Measurements from ENCODE around the gene POLR1H. TPM values are rescaled to one million over a fixed set of nuclear protein-coding genes. Genes with fewer than 3 reads are reported as not detected.

POLR1H gene
- total and polyA plus RNA-seq, 4 donors: 18.0 to 35.2 (median 19.7) TPM

GRCh38 chr6:30102414-30102969 lies 41.4 kb downstream of the POLR1H start:
- no CpG with 5 or more reads among the region's 15 CpGs for WGBS (ENCODE audit: insufficient coverage)
- Histone ChIP-seq H3K36me3 (ENCODE audit: control insufficient read depth, insufficient read depth, low read length) (no peaks in the 10 kb centered on the region), H3K27me3 (ENCODE audit: control insufficient read depth, insufficient read depth, low read length) (peaks cover 90% of the 10 kb centered on the region), H3K4me3 (ENCODE audit: low read depth, low read length) (peak overlapping the region; percentile 19), H3K4me1 (ENCODE audit: control insufficient read depth, insufficient read depth, low read length) (peaks cover 30% of the 10 kb centered on the region), H3K27ac (ENCODE audit: low read depth, low read length) (no peak overlapping the region), H3K9me3 (ENCODE audit: control insufficient read depth, insufficient read depth, low read length) (no peaks in the 10 kb centered on the region)
- DNase-seq (ENCODE audit: low read depth in 4 of 6, low spot score in 6 of 6): no peak

GRCh38 chr6:30102970-30103871 lies 42.2 kb downstream of the POLR1H start:
- peak in 5 of 6 donors; percentile 57 to 93 (median 77) for DNase-seq (ENCODE audit: low read depth in 4 of 6, low spot score in 6 of 6)
- H3K36me3 ChIP-seq (ENCODE audit: control insufficient read depth, insufficient read depth, low read length): no peaks in the 10 kb centered on the region
- H3K4me1 ChIP-seq (ENCODE audit: control insufficient read depth, insufficient read depth, low read length): peaks cover 30% of the 10 kb centered on the region
- H3K4me3 ChIP-seq (ENCODE audit: low read depth, low read length): peak overlapping the region; percentile 28
- H3K27ac ChIP-seq (ENCODE audit: low read depth, low read length): no peak overlapping the region
- no peaks in the 10 kb centered on the region for H3K9me3 ChIP-seq (ENCODE audit: control insufficient read depth, insufficient read depth, low read length)
- 6% methylated on average over 31 of the region's 36 CpGs for WGBS (ENCODE audit: insufficient coverage)
- peaks cover 89% of the 10 kb centered on the region for H3K27me3 ChIP-seq (ENCODE audit: control insufficient read depth, insufficient read depth, low read length)

- Histone ChIP-seq H3K4me1 (ENCODE audit: control insufficient read depth, insufficient read depth, low read length) (peaks cover 30% of the 10 kb centered on the region), H3K4me3 (ENCODE audit: low read depth, low read length) (no peak overlapping the region), H3K9me3 (ENCODE audit: control insufficient read depth, insufficient read depth, low read length) (no peaks in the 10 kb centered on the region), H3K36me3 (ENCODE audit: control insufficient read depth, insufficient read depth, low read length) (no peaks in the 10 kb centered on the region), H3K27me3 (ENCODE audit: control insufficient read depth, insufficient read depth, low read length) (peaks cover 88% of the 10 kb centered on the region), H3K27ac (ENCODE audit: low read depth, low read length) (no peak overlapping the region)
- DNase-seq (ENCODE audit: low read depth in 4 of 6, low spot score in 6 of 6): no peak
- WGBS (ENCODE audit: insufficient coverage): no CpG with 5 or more reads among the region's 3 CpGs
Measured at GRCh38 chr6:30103872-30104179, 42.8 kb downstream of the POLR1H start.

- no peak overlapping the region for H3K4me3 ChIP-seq (ENCODE audit: low read depth, low read length)
- H3K27me3 ChIP-seq (ENCODE audit: control insufficient read depth, insufficient read depth, low read length): peaks cover 85% of the 10 kb centered on the region
- no peak for DNase-seq (ENCODE audit: low read depth in 4 of 6, low spot score in 6 of 6)
- peaks cover 30% of the 10 kb centered on the region for H3K4me1 ChIP-seq (ENCODE audit: control insufficient read depth, insufficient read depth, low read length)
- no CpG with 5 or more reads among the region's 2 CpGs for WGBS (ENCODE audit: insufficient coverage)
- no peak overlapping the region for H3K27ac ChIP-seq (ENCODE audit: low read depth, low read length)
- H3K36me3 ChIP-seq (ENCODE audit: control insufficient read depth, insufficient read depth, low read length): no peaks in the 10 kb centered on the region
- no peaks in the 10 kb centered on the region for H3K9me3 ChIP-seq (ENCODE audit: control insufficient read depth, insufficient read depth, low read length)
Measured at GRCh38 chr6:30104661-30105060, 43.6 kb downstream of the POLR1H start.

- H3K4me1 ChIP-seq (ENCODE audit: control insufficient read depth, insufficient read depth, low read length): no peaks in the 10 kb centered on the region
- H3K4me3 ChIP-seq (ENCODE audit: low read depth, low read length): no peak overlapping the region
- no peak for DNase-seq (ENCODE audit: low read depth in 4 of 6, low spot score in 6 of 6)
- H3K27me3 ChIP-seq (ENCODE audit: control insufficient read depth, insufficient read depth, low read length): peaks cover 67% of the 10 kb centered on the region
- no peaks in the 10 kb centered on the region for H3K36me3 ChIP-seq (ENCODE audit: control insufficient read depth, insufficient read depth, low read length)
- no peak overlapping the region for H3K27ac ChIP-seq (ENCODE audit: low read depth, low read length)
- 46% methylated on average over 27 of the region's 27 CpGs for WGBS (ENCODE audit: insufficient coverage)
- H3K9me3 ChIP-seq (ENCODE audit: control insufficient read depth, insufficient read depth, low read length): no peaks in the 10 kb centered on the region
Measured at GRCh38 chr6:30111266-30111856, 50.3 kb downstream of the POLR1H start.

- Histone ChIP-seq H3K27me3 (ENCODE audit: control insufficient read depth, insufficient read depth, low read length) (peaks cover 60% of the 10 kb centered on the region), H3K4me1 (ENCODE audit: control insufficient read depth, insufficient read depth, low read length) (no peaks in the 10 kb centered on the region)
- no peak for DNase-seq (ENCODE audit: low read depth in 4 of 6, low spot score in 6 of 6)
Measured at GRCh38 chr6:30112402-30112994, 51.4 kb downstream of the POLR1H start.

GRCh38 chr6:30113003-30113759 lies 52.1 kb downstream of the POLR1H start, which contains the start of gene TRIM31:
TSS of gene TRIM31 (minus strand) at chr6:30113090. CDS start at chr6:30112805, 285 bp downstream.
- H3K27me3 ChIP-seq (ENCODE audit: control insufficient read depth, insufficient read depth, low read length): peaks cover 55% of the 10 kb centered on the region
- no peak for DNase-seq (ENCODE audit: low read depth in 4 of 6, low spot score in 6 of 6)
- H3K4me1 ChIP-seq (ENCODE audit: control insufficient read depth, insufficient read depth, low read length): no peaks in the 10 kb centered on the region
- no peak within 1 kb of the TSS for H3K4me3 ChIP-seq (ENCODE audit: low read depth, low read length)
- WGBS (ENCODE audit: insufficient coverage): 62% methylated on average over 2 of the region's 3 CpGs
- no peaks in the 10 kb centered on the region for H3K9me3 ChIP-seq (ENCODE audit: control insufficient read depth, insufficient read depth, low read length)
- no peaks in the 10 kb centered on the region for H3K36me3 ChIP-seq (ENCODE audit: control insufficient read depth, insufficient read depth, low read length)
- no peak within 1 kb of the TSS for H3K27ac ChIP-seq (ENCODE audit: low read depth, low read length)

More at GRCh38 chr6:30112402-30112994, 51.4 kb downstream of the POLR1H start:
- H3K9me3 ChIP-seq (ENCODE audit: control insufficient read depth, insufficient read depth, low read length): no peaks in the 10 kb centered on the region
- WGBS (ENCODE audit: insufficient coverage): 76% methylated on average over 10 of the region's 10 CpGs
- no peak overlapping the region for H3K4me3 ChIP-seq (ENCODE audit: low read depth, low read length)
- no peaks in the 10 kb centered on the region for H3K36me3 ChIP-seq (ENCODE audit: control insufficient read depth, insufficient read depth, low read length)
- no peak overlapping the region for H3K27ac ChIP-seq (ENCODE audit: low read depth, low read length)

- WGBS (ENCODE audit: insufficient coverage): no CpG with 5 or more reads among the region's 1 CpG
- Histone ChIP-seq H3K27me3 (ENCODE audit: control insufficient read depth, insufficient read depth, low read length) (peaks cover 50% of the 10 kb centered on the region), H3K36me3 (ENCODE audit: control insufficient read depth, insufficient read depth, low read length) (no peaks in the 10 kb centered on the region), H3K4me1 (ENCODE audit: control insufficient read depth, insufficient read depth, low read length) (no peaks in the 10 kb centered on the region), H3K9me3 (ENCODE audit: control insufficient read depth, insufficient read depth, low read length) (no peaks in the 10 kb centered on the region), H3K27ac (ENCODE audit: low read depth, low read length) (no peak overlapping the region), H3K4me3 (ENCODE audit: low read depth, low read length) (no peak overlapping the region)
- no peak for DNase-seq (ENCODE audit: low read depth in 4 of 6, low spot score in 6 of 6)
Measured at GRCh38 chr6:30113841-30114240, 52.8 kb downstream of the POLR1H start.
